Measurements from ENCODE around the gene RAP2B. TPM values are rescaled to one million over a fixed set of nuclear protein-coding genes. Genes with fewer than 3 reads are reported as not detected.

The RAP2B gene
- total RNA-seq, 1 experiment from 2014 or later, result 18.2 TPM

- H4K5ac ChIP-seq (ENCODE audit: insufficient read length, low read depth, low read length), result no peak overlapping the region
- H3K9me3 ChIP-seq (ENCODE audit: control insufficient read depth, low read depth, low read length), result no peaks in the 10 kb centered on the region
- no peak overlapping the region for H3K4ac ChIP-seq (ENCODE audit: low read depth, low read length)
- no peak overlapping the region for H2BK15ac ChIP-seq (ENCODE audit: low read depth, low read length)
- peak overlapping the region; percentile 90 for H3K9ac ChIP-seq (ENCODE audit: extremely low read depth, insufficient read length, low read length)
- H2BK120ac ChIP-seq (ENCODE audit: low read depth, low read length, poor library complexity, severe bottlenecking), result no peak overlapping the region
- no peak overlapping the region for H3T11ph ChIP-seq (ENCODE audit: low read length)
- no CpG with 5 or more reads among the region's 9 CpGs for WGBS (ENCODE audit: extremely low coverage, insufficient read length, low lambda C conversion rate)
- H3K27me3 ChIP-seq (ENCODE audit: insufficient read depth, low read length), result no peaks in the 10 kb centered on the region
- no peak for TF ChIP-seq CTCF (conservative IDR thresholded peaks at IDR 0.05)
- peak overlapping the region; percentile 56 for H3K4me2 ChIP-seq (ENCODE audit: insufficient read depth, insufficient read length, low read length)
- no peak overlapping the region for H3K56ac ChIP-seq (ENCODE audit: insufficient read length, low read depth, low read length)
- peaks cover 14% of the 10 kb centered on the region for H3K23me2 ChIP-seq (ENCODE audit: insufficient read length, low read depth, low read length, poor library complexity, severe bottlenecking)
- no peak overlapping the region for H4K8ac ChIP-seq (replicated peaks; ENCODE audit: insufficient read length, low read depth, low read length)
- H4K20me1 ChIP-seq (ENCODE audit: control insufficient read depth, insufficient read depth, insufficient read length), result no peaks in the 10 kb centered on the region
- no peak overlapping the region for H2BK12ac ChIP-seq (ENCODE audit: insufficient read length, low read depth, low read length)
- no peak overlapping the region for H2AFZ ChIP-seq (ENCODE audit: low read length)
- no peak overlapping the region for H2BK5ac ChIP-seq (ENCODE audit: insufficient read length, low read length)
- H3K4me3 Mint-ChIP-seq, result peak overlapping the region; percentile 94 to 99
- H3K27ac Mint-ChIP-seq, result peak overlapping the region in 1 of 3 experiments; percentile 90; a peak in 1 of 7 replicates
- peaks cover 14% of the 10 kb centered on the region; the same call in 1 of the 2 replicates for H3K79me2 ChIP-seq (ENCODE audit: insufficient read depth, low read length)
- no peaks in the 10 kb centered on the region for H3K9me3 Mint-ChIP-seq
- no peak overlapping the region for H4K91ac ChIP-seq (ENCODE audit: insufficient read length, low read depth, low read length)
- peak overlapping the region; percentile 89 for H3K14ac ChIP-seq (ENCODE audit: insufficient read depth, low read length)
- no peaks in the 10 kb centered on the region for H3K79me1 ChIP-seq (ENCODE audit: insufficient read depth, low read depth, low read length, poor library complexity, severe bottlenecking)
- H3K4me1 Mint-ChIP-seq, result peaks cover 40 to 42% of the 10 kb centered on the region in 2 experiments
- no peak overlapping the region for H3K27ac ChIP-seq (ENCODE audit: insufficient read length, low read depth, low read length)
- no peaks in the 10 kb centered on the region for H3K4me1 ChIP-seq (ENCODE audit: insufficient read depth, low read length)
- H3K36me3 Mint-ChIP-seq (ENCODE audit: insufficient read depth in 1 of 3, low read depth in 3 of 3), result peaks cover 0 to 5% (median 3%) of the 10 kb centered on the region in 3 experiments; a peak in 3 of 7 replicates
- H3K23ac ChIP-seq (ENCODE audit: insufficient read length, low read depth, low read length), result no peak overlapping the region
- H2AK5ac ChIP-seq (ENCODE audit: insufficient read length, low read length), result no peak overlapping the region
- H2BK20ac ChIP-seq (ENCODE audit: low read depth, low read length, poor library complexity, severe bottlenecking), result no peak overlapping the region
- H3K18ac ChIP-seq (ENCODE audit: insufficient read length, low read depth, low read length), result no peak overlapping the region
- DNase-seq, result no peak
- peaks cover 2% of the 10 kb centered on the region; the same call in 1 of the 2 replicates for H3K27me3 Mint-ChIP-seq (ENCODE audit: low read depth)
Observed at GRCh38 chr3:153163393-153163724, 1.3 kb downstream of the RAP2B start.

Measured in H9 (cell line).